HepG2 (cell line): ENCODE measurements around the gene VCP. TPM values are rescaled to one million over a fixed set of nuclear protein-coding genes. Genes with fewer than 3 reads are reported as not detected.

Source experiments
- ERF ChIP-seq: IDR thresholded peaks from 2 replicates; pipeline ENCODE4 v1.6.1; 2018; ENCODE audit warnings: missing biosample characterization, missing genetic modification reagents
- ESRRA ChIP-seq: sonication (generic); formaldehyde crosslinking; IDR thresholded peaks from 2 replicates; pipeline ENCODE4 v1.5.1; 2020; ENCODE audit warnings: mild to moderate bottlenecking, low read depth, missing genetic modification reagents
- GATAD1 ChIP-seq: IDR thresholded peaks from 2 replicates; pipeline ENCODE4 v1.6.1; 2016; ENCODE audit warnings: missing genetic modification reagents, missing compliant biosample characterization
- GMEB2 ChIP-seq: IDR thresholded peaks from 2 replicates; pipeline ENCODE4 v1.6.1; 2016; ENCODE audit warnings: missing biosample characterization, missing genetic modification reagents, low read depth
- HNRNPLL ChIP-seq: fragments of 200-400 bp; formaldehyde crosslinking; IDR thresholded peaks from 2 replicates; pipeline ENCODE4 v1.6.1; 2017; ENCODE audit warnings: mild to moderate bottlenecking, low read depth, low read length; ENCODE audit not compliant: poor library complexity, severe bottlenecking
- HOXD1 ChIP-seq: sonication (generic); formaldehyde crosslinking; IDR thresholded peaks from 2 replicates; pipeline ENCODE4 v1.5.0; 2020; ENCODE audit warnings: missing genetic modification reagents
- MNT ChIP-seq: fragments of 450-650 bp; IDR thresholded peaks from 2 replicates; pipeline ENCODE4 v1.6.1; 2016
- PBX2 ChIP-seq: IDR thresholded peaks from 2 replicates; pipeline ENCODE4 v1.6.1; 2016; ENCODE audit warnings: control low read depth
- PCBP2 ChIP-seq: fragments of 200-400 bp; formaldehyde crosslinking; optimal IDR thresholded peaks from 2 replicates; pipeline ENCODE3; 2018; ENCODE audit warnings: low read length, low read depth; ENCODE audit not compliant: poor library complexity, severe bottlenecking
- RXRA ChIP-seq: sonication (generic); formaldehyde crosslinking; IDR thresholded peaks from 2 replicates; pipeline ENCODE4 v1.5.1; 2020; ENCODE audit warnings: missing genetic modification reagents
- SMC3 ChIP-seq: IDR thresholded peaks from 2 replicates; pipeline ENCODE4 v1.6.1; 2011; ENCODE audit warnings: low read length, improper control_type of control experiment
- THRA ChIP-seq: sonication (generic); formaldehyde crosslinking; IDR thresholded peaks from 2 replicates; pipeline ENCODE4 v1.4.0; 2020; ENCODE audit warnings: missing genetic modification reagents, borderline replicate concordance
- ZBTB42 ChIP-seq: sonication (generic); formaldehyde crosslinking; IDR thresholded peaks from 2 replicates; pipeline ENCODE4 v1.5.0; 2020; ENCODE audit warnings: mild to moderate bottlenecking, missing genetic modification reagents
- ZNF451 ChIP-seq: sonication (generic); formaldehyde crosslinking; IDR thresholded peaks from 2 replicates; pipeline ENCODE4 v1.5.0; 2020; ENCODE audit warnings: mild to moderate bottlenecking, missing genetic modification reagents
- ZNF576 ChIP-seq: sonication (generic); formaldehyde crosslinking; IDR thresholded peaks from 2 replicates; pipeline ENCODE4 v1.4.0; 2020; ENCODE audit warnings: mild to moderate bottlenecking, missing genetic modification reagents
- ZNF607 ChIP-seq: sonication (generic); formaldehyde crosslinking; IDR thresholded peaks from 2 replicates; pipeline ENCODE4 v1.5.1; 2020; ENCODE audit warnings: missing genetic modification reagents, mild to moderate bottlenecking, borderline replicate concordance
- ZNF749 ChIP-seq: sonication (generic); formaldehyde crosslinking; IDR thresholded peaks from 2 replicates; pipeline ENCODE4 v1.8.0; 2022; ENCODE audit warnings: mild to moderate bottlenecking, missing genetic modification reagents, moderate library complexity, borderline replicate concordance
- ZNF766 ChIP-seq: sonication (generic); formaldehyde crosslinking; IDR thresholded peaks from 2 replicates; pipeline ENCODE4 v1.5.0; 2020; ENCODE audit warnings: missing genetic modification reagents, borderline replicate concordance
- polyA plus RNA-seq, 8 experiments: library from polyadenylated mRNA; depleted of rRNA in 3 of 8; stranded (reverse) in 7 of 8; unstranded in 1 of 8; fragments of >200 nt; fragmentation: Illumina TruSeq in 4 of 8; extraction: Trizol in 4 of 8; gene quantifications; 2 replicates each; pipeline versions ENCODE4 v1.2.1 to v1.2.3, GENCODE V29; 2011 to 2016; ENCODE audit warnings: low read depth in 4 of 8, missing spikeins in 1 of 8, mixed read lengths in 1 of 8; ENCODE audit not compliant: insufficient read depth in 1 of 8
- total RNA-seq, 5 experiments: library from RNA; depleted of rRNA; stranded (reverse); fragments of >200 nt; fragmentation: Illumina TruSeq; extraction: Trizol; gene quantifications; 2 replicates each; pipeline ENCODE4 v1.2.3, GENCODE V29; 2016; ENCODE audit warnings: low read depth in 1 of 5
- TF ChIP-seq, protein P1 (sequence below): sonication (generic); formaldehyde crosslinking; IDR thresholded peaks from 2 replicates; pipeline ENCODE4 v1.4.0; 2020; ENCODE audit warnings: missing genetic modification reagents, borderline replicate concordance

VCP gene
- total and polyA plus RNA-seq, 2 of the 13 experiments (the other 11 are each of a cell fraction or from before 2014, with no cell fraction given) = 143 to 391 TPM

- TF ChIP-seq THRA (CRISPR knock-in tag) (peak; percentile 62; the same call in 1 of the 2 replicates), ZNF766 (CRISPR knock-in tag) (no peak), ESRRA (CRISPR knock-in tag) (peak; percentile 96), SMC3 (peak; percentile 23; the same call in 1 of the 2 replicates), HOXD1 (CRISPR knock-in tag) (peak; percentile 71), PBX2 (no peak), MNT (0 out of 2 replicates have a peak, but pooled peaks have one; percentile 8), ERF (CRISPR knock-in tag) (peak; percentile 83), HNRNPLL (peak; percentile 74), PCBP2 (no peak), RXRA (CRISPR knock-in tag) (peak; percentile 89), GMEB2 (CRISPR knock-in tag) (peak; percentile 67), GATAD1 (CRISPR knock-in tag) (peak; percentile 96), ZBTB42 (CRISPR knock-in tag) (no peak), ZNF749 (CRISPR knock-in tag) (peak; percentile 71; the same call in 1 of the 2 replicates), ZNF451 (CRISPR knock-in tag) (peak; percentile 79), ZNF576 (CRISPR knock-in tag) (0 out of 2 replicates have a peak, but pooled peaks have one; percentile 21), ZNF607 (CRISPR knock-in tag) (peak; percentile 62; the same call in 1 of the 2 replicates)
- TF ChIP-seq, protein P1, sequence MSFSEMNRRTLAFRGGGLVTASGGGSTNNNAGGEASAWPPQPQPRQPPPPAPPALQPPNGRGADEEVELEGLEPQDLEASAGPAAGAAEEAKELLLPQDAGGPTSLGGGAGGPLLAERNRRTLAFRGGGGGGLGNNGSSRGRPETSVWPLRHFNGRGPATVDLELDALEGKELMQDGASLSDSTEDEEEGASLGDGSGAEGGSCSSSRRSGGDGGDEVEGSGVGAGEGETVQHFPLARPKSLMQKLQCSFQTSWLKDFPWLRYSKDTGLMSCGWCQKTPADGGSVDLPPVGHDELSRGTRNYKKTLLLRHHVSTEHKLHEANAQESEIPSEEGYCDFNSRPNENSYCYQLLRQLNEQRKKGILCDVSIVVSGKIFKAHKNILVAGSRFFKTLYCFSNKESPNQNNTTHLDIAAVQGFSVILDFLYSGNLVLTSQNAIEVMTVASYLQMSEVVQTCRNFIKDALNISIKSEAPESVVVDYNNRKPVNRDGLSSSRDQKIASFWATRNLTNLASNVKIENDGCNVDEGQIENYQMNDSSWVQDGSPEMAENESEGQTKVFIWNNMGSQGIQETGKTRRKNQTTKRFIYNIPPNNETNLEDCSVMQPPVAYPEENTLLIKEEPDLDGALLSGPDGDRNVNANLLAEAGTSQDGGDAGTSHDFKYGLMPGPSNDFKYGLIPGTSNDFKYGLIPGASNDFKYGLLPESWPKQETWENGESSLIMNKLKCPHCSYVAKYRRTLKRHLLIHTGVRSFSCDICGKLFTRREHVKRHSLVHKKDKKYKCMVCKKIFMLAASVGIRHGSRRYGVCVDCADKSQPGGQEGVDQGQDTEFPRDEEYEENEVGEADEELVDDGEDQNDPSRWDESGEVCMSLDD (CRISPR knock-in tag) = no peak
These were observed 23.8 kb upstream of the VCP start, which contains the start of gene PIGO (continued) for GRCh38 chr9:35096035-35096849.
